Thoracic aorta (tissue), 2 donors: ENCODE results near the gene GSTA5. TPM values are rescaled to one million over a fixed set of nuclear protein-coding genes. Genes with fewer than 3 reads are reported as not detected.
"Not testable (repeated sequence)": the region's sequence is repeated elsewhere in the genome, so short reads cannot be mapped to it uniquely, and the experiment has no call there.

Source experiments
- ATAC-seq: fragments of 150-250 bp; one replicate; pipeline ENCODE4 v1.8.0; 2017; ENCODE audit warnings: low read depth; ENCODE audit not compliant: insufficient number of reproducible peaks, low FRiP score
- DNase-seq: peaks from one replicate; pipeline ENCODE4 v3.0.0-alpha.2; 2020; ENCODE audit warnings: low spot score
- H3K27ac ChIP-seq, 2 donors: fragments of 200-600 bp; sonication (generic); 1 replicate in 1 of 2; 2 replicates in 1 of 2; pipeline ENCODE4 v1.5.1; 2016; ENCODE audit warnings: mild to moderate bottlenecking in 2 of 2, moderate library complexity in 2 of 2
- H3K27me3 ChIP-seq: fragments of 200-600 bp; sonication (generic); replicated peaks from 2 replicates; pipeline ENCODE4 v1.6.0; 2016; ENCODE audit warnings: mild to moderate bottlenecking; ENCODE audit not compliant: insufficient read depth
- H3K36me3 ChIP-seq: fragments of 200-600 bp; sonication (generic); one replicate; pipeline ENCODE4 v1.5.1; 2016
- H3K4me1 ChIP-seq, 2 donors: fragments of 200-600 bp; sonication (generic); 1 replicate in 1 of 2; 2 replicates in 1 of 2; pipeline versions ENCODE4 v1.5.1 to v1.6.0; 2016; ENCODE audit warnings: low read depth in 2 of 2, mild to moderate bottlenecking in 1 of 2; ENCODE audit not compliant: control insufficient read depth in 1 of 2
- H3K4me3 ChIP-seq: fragments of 200-600 bp; sonication (generic); 2 replicates; pipeline ENCODE4 v1.5.1; 2016; ENCODE audit warnings: mild to moderate bottlenecking
- H3K9me3 ChIP-seq: fragments of 200-600 bp; sonication (generic); 2 replicates; pipeline ENCODE4 v1.5.1; 2016
- total RNA-seq, 2 donors: library from RNA; depleted of rRNA; stranded (reverse); fragments of >200 nt; gene quantifications; one replicate each; pipeline versions ENCODE4 v1.1.0 to v1.2.3, GENCODE V29; 2016
- TF ChIP-seq, protein P1 (sequence below): fragments of 200-600 bp; sonication (generic); IDR thresholded peaks from one replicate; pipeline ENCODE4 v1.5.1; 2019; ENCODE audit warnings: antibody characterized with exemption

The GSTA5 gene
- total RNA-seq, 2 donors from 2014 or later, result not detected

GRCh38 chr6:52808660-52809059, 32.0 kb downstream of the GSTA5 start:
- H3K36me3 ChIP-seq, result no peaks in the 10 kb centered on the region
- no peak for ATAC-seq
- TF ChIP-seq, protein P1, sequence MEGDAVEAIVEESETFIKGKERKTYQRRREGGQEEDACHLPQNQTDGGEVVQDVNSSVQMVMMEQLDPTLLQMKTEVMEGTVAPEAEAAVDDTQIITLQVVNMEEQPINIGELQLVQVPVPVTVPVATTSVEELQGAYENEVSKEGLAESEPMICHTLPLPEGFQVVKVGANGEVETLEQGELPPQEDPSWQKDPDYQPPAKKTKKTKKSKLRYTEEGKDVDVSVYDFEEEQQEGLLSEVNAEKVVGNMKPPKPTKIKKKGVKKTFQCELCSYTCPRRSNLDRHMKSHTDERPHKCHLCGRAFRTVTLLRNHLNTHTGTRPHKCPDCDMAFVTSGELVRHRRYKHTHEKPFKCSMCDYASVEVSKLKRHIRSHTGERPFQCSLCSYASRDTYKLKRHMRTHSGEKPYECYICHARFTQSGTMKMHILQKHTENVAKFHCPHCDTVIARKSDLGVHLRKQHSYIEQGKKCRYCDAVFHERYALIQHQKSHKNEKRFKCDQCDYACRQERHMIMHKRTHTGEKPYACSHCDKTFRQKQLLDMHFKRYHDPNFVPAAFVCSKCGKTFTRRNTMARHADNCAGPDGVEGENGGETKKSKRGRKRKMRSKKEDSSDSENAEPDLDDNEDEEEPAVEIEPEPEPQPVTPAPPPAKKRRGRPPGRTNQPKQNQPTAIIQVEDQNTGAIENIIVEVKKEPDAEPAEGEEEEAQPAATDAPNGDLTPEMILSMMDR, result no peak

DNA sequence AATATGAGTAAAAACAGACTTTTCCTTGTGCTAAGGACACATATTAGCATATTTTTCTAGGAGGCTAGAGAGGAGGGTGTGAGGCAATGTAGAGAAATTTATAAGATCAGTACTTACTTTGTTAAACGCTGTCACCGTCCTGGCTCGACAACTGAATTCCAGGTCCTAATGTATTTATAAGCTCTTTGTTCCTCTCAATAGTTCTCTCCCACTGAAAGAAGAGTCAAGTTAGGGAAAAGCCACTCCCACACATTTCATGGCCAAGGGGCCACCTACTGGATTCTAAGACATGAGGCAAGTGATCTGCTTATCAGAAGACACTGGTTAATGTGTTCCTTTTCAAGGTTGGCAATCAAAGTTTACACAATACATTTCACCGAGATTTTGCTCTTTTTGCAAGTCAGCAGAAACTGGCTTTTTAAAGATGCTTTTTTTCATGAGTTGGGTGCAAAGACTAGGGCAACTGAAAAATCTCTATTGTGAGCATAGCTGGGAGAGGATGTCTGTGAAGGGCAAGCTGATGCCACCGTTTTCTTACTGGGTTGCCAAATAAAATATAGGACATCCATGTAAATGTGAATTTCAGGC, 36.9 kb downstream of the GSTA5 start, which contains the start of gene GSTA1:
GSTA1 (minus strand) TSS at position 149 of the 588 bp plus-strand sequence. CDS start 4,549 bp downstream, outside the sequence.
- not testable (repeated sequence) for ATAC-seq, H3K9me3 ChIP-seq, H3K27me3 ChIP-seq, DNase-seq, H3K4me1 ChIP-seq, H3K27ac ChIP-seq, H3K4me3 ChIP-seq, H3K36me3 ChIP-seq

More at GRCh38 chr6:52808660-52809059, 32.0 kb downstream of the GSTA5 start:
- no peak overlapping the region for H3K4me3 ChIP-seq
- no peak overlapping the region for H3K27ac ChIP-seq
- H3K27me3 ChIP-seq, result no peaks in the 10 kb centered on the region
- DNase-seq, result no peak
- H3K4me1 ChIP-seq, result no peaks in the 10 kb centered on the region
- no peaks in the 10 kb centered on the region for H3K9me3 ChIP-seq

DNA sequence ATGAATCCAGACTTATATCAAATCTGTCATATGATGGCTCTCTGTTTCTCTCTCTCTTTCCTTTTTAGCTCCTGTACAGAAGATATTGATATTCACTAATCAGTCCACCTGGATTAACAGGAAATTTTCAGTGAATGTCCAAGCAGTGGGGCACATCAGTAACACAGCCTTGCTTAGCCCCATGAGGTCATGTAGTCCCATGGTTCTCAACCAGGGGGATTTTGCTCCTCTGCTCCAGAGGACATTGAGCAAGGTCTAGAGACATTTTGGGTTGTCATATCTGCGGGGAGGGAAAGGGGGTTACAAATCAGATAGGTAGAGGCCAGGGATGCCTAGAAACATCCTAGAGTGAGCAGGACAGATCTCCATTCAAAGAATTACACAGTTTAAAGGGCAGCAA, 37.8 kb downstream of the GSTA5 start:
- ATAC-seq (no peak), DNase-seq (no peak)
- Histone ChIP-seq H3K4me1 (no peaks in the 10 kb centered on the region), H3K36me3 (no peaks in the 10 kb centered on the region), H3K27me3 (no peaks in the 10 kb centered on the region), H3K27ac (no peak overlapping the region), H3K4me3 (no peak overlapping the region), H3K9me3 (no peaks in the 10 kb centered on the region)
- TF ChIP-seq, protein P1, result no peak

DNA sequence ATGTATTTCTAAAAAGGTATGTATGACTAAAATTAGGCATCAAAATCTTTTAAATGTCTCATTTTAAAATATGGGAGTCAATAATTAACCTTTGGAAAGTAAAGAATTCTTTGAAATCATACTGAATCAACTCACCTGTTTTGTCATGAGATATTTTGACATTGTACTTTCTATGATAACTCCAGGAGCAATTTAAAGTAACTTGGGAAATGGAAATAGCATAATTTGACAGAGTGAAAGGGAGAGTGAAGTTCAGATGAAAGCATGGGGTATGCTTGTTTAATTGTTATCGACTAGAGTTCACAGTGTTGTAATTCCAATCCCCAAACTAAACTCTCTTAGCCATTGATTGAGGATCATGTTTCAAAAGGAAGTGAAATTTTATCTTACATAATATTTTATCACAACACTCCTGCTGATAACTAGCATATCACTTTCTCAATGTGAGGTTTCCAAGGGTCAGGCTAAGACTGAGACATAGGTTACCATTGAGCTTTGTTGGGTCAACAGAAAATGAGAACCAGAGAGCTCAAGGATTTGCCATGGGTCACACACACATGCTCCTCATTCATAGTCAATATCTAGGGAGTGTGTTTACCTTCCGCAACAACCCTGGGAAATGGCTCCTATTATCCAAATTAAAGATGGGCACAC, 39.3 kb downstream of the GSTA5 start:
- no peak for DNase-seq
- no peaks in the 10 kb centered on the region for H3K27me3 ChIP-seq
- no peak for ATAC-seq

GRCh38 chr6:52799272-52799671, 41.3 kb downstream of the GSTA5 start:
- not testable (repeated sequence) for ATAC-seq, H3K4me1 ChIP-seq, H3K36me3 ChIP-seq, H3K27ac ChIP-seq, H3K9me3 ChIP-seq, DNase-seq, H3K4me3 ChIP-seq, H3K27me3 ChIP-seq

More for the DNA sequence above, 39.3 kb downstream of the GSTA5 start:
- TF ChIP-seq, protein P1, result no peak
- no peak overlapping the region for H3K4me3 ChIP-seq
- H3K4me1 ChIP-seq, result no peaks in the 10 kb centered on the region
- H3K27ac ChIP-seq, result no peak overlapping the region
- H3K36me3 ChIP-seq, result no peaks in the 10 kb centered on the region
- H3K9me3 ChIP-seq, result no peaks in the 10 kb centered on the region

GRCh38 chr6:52794366-52794765, 46.2 kb downstream of the GSTA5 start:
- not testable (repeated sequence) for ATAC-seq, H3K9me3 ChIP-seq, H3K4me1 ChIP-seq, H3K36me3 ChIP-seq, H3K4me3 ChIP-seq, H3K27me3 ChIP-seq, DNase-seq, H3K27ac ChIP-seq
